Activated CD8-positive, alpha-beta memory T cell treated with anti-CD3 and anti-CD28 coated beads for 36 hours (primary cell): ENCODE measurements around the gene MGAT4A. TPM values are rescaled to one million over a fixed set of nuclear protein-coding genes. Genes with fewer than 3 reads are reported as not detected.
"Not testable (repeated sequence)": the region's sequence is repeated elsewhere in the genome, so short reads cannot be mapped to it uniquely, and the experiment has no call there.

Source experiments
- CTCF ChIA-PET: fragments of 350-600 bp; sonication (Branson Sonifier 250); formaldehyde crosslinking; loops from one replicate; lab custom pipeline; 2021; ENCODE audit warnings: antibody characterized with exemption; lab: Charles Lee
- POLR2A ChIA-PET: fragments of 350-600 bp; sonication (Branson Sonifier 250); formaldehyde crosslinking; loops from one replicate; lab custom pipeline; 2021; ENCODE audit warnings: antibody characterized with exemption; lab: Charles Lee
- total RNA-seq, 2 experiments: library from RNA; stranded (reverse); gene quantifications; one replicate each; pipeline ENCODE4 v1.2.3, GENCODE V29; 2021

The MGAT4A gene
- total RNA-seq, 2 experiments from 2014 or later, result 45.2 to 48.7 TPM

DNA sequence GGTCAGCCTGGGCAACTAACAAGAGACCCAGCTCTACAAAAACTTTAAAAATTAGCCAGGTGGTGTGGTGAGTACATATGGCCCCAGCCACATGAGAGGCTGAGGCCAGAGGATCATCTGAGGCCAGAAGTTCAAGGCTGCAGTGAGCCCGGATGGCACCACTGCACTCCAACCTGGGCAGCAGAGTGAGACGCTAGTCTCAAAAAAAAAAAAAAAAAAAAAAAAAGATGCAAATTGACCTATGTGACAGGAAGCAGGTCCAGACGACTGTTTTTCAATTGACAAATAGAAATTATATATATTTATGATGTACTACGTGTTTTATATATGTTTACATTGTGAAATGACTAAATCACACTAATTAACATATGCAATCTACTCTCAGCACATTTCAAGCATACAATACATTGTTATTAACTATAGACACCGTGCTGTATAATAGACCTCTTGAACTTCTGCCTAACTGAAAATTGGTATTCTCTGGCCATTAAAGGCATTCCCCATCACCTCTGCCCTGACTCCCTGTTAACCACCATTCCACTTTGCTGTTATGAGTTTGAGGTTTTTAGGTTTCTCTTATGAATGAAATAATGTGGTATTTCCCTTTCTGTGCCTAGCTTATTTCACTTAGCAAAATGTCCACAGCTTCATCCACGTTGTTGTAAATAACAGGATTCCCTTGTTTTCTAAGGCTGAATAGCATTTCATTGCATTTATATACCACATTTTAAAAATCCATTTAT lies 32.4 kb upstream of the MGAT4A start:
- ChIA-PET CTCF (no interaction called here), POLR2A (no interaction called here)

DNA sequence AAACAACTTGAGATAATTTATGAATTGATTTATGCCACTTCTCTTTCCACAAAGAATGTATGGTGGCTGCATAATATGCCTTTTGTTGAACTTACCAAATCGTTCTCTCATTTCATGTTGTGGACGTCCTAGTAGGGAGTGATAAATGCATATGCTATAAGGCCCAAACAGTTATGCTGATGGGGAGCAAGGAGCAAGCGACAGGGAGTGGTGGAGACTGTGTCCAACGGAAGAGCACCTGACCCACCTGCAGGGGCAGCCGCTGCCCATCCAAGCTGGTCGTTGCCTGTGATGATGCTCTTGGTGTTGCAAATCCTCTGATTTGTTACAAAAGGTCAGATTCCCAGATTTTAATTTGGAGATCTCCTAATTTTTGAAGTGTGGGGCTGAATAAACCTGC lies 31.0 kb upstream of the MGAT4A start:
- POLR2A ChIA-PET, result no interaction called here
- CTCF ChIA-PET, result no interaction called here

DNA sequence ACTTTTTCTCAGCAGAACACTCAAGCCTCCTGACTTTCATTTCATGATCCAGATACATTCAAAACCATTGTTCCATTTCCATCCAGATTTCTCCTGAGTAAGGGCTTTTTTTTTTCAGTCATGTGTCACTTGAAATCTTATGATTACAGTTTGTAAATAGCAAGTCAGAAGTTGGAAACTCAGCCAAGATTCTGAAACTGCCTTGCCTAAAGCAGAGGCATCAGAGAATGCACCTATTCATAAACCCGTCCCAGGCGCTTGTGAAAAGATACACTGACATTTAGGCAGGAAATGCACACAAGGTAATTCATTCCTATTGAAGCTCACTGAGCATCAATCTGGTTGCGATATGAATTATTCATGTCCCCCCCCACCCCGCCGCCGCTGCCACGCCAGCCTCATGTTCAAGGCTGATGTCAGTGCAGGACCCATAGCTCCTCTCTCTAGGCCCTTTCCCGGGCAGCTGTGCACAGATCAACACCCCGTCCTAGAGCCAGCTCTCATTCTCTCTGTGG lies 30.4 kb upstream of the MGAT4A start:
- CTCF ChIA-PET, result no interaction called here
- POLR2A ChIA-PET, result no interaction called here

DNA sequence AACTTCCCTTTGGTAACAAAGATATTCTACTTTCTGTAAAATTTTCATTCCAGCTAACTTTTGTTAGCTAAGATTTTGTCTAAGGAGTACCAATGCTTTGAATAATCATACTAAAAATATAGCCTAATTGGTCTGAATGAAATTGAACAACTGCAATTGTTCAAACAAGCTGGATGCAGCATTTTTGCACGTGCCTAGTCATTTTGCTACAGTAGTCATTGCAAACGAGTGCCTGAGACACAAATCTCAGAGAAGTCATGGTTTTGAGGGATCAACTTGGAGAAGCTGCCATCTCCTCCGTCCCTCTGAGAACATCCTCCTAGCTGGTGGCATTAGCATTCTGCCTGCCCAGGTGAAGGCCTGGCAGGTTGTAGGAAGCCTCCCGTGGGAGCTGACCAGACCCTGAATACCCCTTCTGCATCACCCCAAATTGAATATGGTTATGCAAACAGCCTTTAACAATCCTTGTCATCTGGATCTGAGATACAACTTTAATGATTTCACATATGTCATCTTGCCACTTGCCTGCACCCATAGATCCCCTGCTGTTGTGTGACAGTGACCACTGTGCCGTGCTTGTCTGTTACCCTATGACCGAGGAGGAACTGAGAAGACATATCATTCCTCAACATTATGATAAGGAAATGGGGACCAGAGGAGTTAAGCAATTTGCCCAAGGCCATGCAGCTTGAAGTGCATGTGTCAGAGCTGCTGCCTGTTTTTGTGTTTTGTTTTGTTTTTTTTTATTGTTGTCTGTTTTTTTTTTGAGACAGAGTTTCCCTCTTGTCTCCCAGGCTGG lies 29.1 kb upstream of the MGAT4A start:
- POLR2A ChIA-PET, result interaction anchor here (0.7 to 1.1 kb wide), 2 partner anchors 8 to 12 kb away, joined by 3 to 6 read pairs; no protein-coding TSS in a partner anchor
- CTCF ChIA-PET, result no interaction called here

DNA sequence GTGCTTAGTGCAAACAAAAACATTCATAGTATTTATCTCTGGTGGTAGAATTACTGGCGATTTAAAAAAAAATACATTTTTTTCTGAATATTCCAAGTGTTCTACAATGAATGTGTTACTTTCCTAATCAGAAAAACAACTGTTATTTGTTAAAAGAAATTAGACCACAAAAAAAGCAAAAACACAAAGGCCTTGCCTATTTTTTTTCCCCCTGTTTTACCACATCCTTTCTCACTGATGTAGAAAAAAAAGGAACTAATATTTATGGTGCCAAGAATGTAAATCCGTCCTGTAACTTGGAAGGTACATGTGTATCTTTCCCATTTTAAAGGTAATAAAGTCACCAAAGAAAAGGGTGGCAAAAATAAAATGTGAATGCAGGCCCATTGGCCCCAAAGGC lies 28.4 kb upstream of the MGAT4A start:
- ChIA-PET POLR2A (interaction anchor here (1.1 kb wide), 1 partner anchor 9 kb away, joined by 3 read pairs; no protein-coding TSS in a partner anchor), CTCF (no interaction called here)

DNA sequence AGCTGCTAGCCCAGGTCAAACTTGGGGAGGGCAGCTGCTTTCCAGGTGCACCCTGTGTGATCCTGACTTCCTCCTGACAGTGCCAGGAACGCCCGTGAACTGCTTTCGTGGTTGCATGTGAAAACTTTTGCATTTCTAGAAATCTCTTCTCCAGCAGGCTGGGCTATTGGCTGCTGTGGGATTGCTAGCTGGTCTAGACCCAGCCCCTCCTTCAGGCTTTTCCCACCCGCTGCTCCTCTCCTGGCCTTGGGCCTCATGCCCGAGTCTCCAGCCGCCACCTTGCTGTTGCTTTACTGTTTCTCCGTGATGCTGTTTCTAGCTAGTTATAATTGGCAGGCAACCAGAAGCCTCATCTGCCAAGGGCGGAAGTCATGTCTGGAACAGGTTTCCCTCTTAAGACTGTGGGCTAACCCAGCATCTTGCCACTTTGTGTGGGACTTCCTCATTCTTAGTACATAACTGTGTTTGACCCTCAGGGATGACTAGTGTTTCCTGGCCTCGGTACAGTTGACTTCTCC lies 27.0 kb upstream of the MGAT4A start:
- ChIA-PET POLR2A (interaction anchor here (0.8 to 1.0 kb wide), 3 partner anchors 13 to 20 kb away, joined by 3 to 5 read pairs (median 4); no protein-coding TSS in a partner anchor), CTCF (no interaction called here)

DNA sequence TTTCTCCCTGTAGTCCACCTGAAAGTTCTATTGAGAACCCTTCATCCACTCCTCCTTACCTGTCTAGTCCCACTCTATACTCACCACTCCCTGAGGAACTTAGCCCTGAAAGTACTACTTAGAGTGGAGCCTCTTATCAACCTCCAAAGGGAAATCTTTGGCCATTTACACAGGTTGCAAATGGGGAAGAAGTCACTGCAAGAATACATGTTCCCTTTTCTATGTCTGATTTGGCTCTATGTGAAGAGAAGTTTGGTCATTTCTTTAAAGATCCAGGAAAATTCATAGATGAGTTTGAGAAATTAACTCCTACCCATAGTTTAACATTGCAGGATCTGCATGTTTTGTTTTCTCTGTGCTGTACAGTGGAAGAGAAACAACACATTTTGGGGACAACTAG lies 22.9 kb upstream of the MGAT4A start:
- ChIA-PET POLR2A (no interaction called here), CTCF (interaction anchor here (1.7 kb wide), 1 partner anchor 14 kb away, joined by 3 read pairs; no protein-coding TSS in a partner anchor)

DNA sequence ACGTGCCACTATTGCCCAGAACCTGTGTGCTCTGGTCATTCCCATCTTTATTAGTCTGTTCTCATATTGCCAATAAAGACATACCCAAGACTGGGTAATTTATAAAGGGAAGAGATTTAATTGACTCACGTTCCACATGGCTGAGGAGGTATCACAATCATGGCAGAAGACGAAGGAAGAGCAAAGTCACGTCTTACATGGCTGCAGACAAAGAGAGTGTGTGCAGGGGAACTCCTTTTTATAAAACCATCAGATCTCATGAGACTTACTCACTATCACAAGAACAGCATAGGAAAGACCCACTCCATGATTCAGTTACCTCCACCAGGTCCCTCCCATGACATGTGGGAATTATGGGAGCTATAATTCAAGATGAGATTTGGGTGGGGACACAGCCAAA lies 21.8 kb upstream of the MGAT4A start:
- CTCF ChIA-PET, result interaction anchor here (1.7 kb wide), 1 partner anchor 15 kb away, joined by 3 read pairs; no protein-coding TSS in a partner anchor
- POLR2A ChIA-PET, result not testable (repeated sequence)

DNA sequence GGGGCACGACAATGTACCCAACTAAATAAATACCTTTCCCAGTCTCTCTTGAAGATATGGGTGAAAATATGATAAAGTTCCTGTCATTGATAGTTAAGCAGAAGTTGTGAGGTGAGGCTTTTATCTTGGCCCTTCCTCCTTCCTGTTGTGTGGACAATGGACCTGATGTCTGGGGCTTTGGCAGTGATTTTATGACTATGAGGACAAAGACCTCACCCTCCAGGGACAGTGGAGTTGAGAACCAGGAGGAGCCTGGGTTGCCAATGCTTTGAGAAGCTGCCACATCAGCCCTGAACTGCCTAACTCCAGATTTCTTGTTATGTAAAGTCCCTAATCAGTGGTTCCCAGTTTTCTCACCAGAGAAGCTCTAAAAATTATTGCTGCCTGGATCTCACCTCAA lies 20.8 kb upstream of the MGAT4A start:
- ChIA-PET POLR2A (no interaction called here), CTCF (no interaction called here)

DNA sequence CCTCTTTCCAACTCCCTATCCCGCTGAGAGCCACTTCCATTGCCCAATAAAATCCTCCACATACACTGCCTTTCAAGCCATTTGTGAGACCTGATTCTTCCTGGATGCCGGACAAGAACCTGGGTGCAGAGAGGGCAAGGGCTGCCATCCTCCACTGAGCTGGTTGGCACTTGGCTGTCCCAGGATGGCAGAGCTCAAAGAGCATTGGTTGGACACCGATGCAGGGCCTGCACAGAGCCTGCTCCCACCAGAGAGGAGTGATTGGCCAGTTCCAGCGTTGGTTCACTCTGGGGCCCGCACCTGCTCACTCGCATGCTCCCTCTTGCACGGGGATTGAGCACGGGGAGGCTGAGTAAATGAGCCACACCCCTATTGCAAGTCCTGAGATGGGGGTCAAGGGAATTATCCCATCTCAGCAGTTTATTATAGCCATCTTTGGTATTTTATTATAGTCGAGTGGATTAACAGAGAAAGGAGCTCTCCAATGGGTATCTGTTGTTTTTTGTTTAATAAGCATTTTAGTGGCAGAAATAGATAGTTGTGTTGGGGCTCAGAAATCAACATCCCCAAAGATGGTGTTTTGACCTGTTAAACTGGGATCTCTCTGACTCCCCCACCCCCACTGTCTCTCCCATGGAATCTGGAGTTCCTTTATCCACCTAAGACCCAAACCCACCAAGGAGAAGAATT lies 19.8 kb upstream of the MGAT4A start:
- CTCF ChIA-PET, result no interaction called here
- POLR2A ChIA-PET, result no interaction called here

DNA sequence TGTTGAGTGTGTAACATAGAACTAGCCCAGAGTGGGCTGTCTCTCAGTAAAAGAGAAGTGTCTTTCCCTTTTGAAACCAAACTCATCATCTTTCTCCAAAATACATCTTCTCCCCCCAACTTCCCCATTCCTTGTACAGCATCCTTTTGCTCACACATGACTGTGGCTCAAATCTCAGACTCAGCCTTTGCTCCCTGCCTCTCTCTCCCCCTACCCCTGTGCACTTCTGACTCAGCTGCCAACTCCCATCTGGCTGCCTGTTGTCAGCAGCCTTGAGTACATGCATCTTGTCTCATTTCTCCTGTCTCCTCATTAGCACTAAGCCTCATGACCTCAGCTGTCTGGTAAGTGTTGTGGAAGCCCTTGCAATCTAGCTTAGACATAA lies 18.1 kb upstream of the MGAT4A start:
- POLR2A ChIA-PET, result no interaction called here

DNA sequence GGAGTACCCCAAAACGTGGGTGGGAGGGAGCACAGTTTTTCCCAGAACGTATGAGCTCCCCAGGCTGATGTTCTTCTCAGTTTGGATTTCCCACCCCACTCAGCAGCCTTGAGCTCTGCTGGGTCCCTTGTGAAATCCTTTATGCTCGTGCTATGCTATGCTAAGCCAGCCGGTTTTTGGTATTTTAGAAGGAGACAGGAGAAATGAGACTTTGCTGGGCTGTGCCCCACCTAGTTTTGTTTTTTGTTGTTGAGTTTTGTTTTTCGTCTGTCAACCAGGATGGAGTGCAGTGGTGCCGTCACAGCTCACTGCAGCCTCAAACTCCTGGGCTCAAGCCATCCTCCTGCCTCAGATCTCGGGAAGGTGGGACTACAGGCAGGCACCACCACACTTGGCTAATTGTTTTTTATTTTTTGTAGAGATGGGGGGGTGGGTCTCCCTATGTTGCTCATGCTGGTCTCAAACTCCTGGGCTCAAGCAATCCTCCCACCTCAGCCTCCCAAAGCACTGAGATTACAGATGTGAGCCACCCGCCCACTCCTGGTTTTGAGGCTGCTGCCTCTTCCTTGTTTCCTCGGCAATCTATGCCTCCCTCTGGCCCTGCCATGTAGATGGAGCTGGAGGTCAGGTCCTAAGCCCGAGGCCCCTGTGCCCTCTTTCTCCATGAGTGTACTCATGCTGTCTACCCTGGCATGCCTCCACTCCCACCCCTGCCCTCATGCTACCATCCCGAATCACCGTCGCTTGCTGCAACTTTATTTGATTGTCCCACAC lies 17.5 kb upstream of the MGAT4A start:
- ChIA-PET CTCF (interaction anchor here (0.6 kb wide), 1 partner anchor 300 kb away, joined by 3 read pairs; no protein-coding TSS in a partner anchor), POLR2A (no interaction called here)

More for the DNA sequence above, 18.1 kb upstream of the MGAT4A start:
- CTCF ChIA-PET, result no interaction called here

DNA sequence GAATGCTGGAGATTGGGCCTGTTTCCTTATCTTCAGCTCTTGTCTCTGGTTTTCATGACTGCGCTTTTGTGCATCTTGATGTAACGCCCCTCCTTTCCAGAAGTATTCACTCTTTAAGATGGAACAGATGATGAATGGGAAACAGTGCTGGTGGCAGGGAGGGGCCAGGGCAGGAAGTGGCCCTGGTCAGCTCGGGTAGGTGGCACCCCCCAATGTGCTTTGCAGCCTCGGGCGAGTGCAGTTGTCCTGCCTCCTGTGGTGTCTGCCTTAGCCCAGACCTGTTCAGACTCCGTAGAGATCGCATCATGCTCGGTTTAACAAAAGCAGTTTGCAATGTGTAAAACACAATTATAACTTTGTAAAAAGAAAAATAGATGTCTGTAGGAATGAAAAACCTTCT lies 17.0 kb upstream of the MGAT4A start:
- CTCF ChIA-PET, result interaction anchor here (0.6 kb wide), 1 partner anchor 300 kb away, joined by 3 read pairs; no protein-coding TSS in a partner anchor
- POLR2A ChIA-PET, result interaction anchor here (1.2 kb wide), 1 partner anchor 16 kb away, joined by 3 read pairs; no protein-coding TSS in a partner anchor

DNA sequence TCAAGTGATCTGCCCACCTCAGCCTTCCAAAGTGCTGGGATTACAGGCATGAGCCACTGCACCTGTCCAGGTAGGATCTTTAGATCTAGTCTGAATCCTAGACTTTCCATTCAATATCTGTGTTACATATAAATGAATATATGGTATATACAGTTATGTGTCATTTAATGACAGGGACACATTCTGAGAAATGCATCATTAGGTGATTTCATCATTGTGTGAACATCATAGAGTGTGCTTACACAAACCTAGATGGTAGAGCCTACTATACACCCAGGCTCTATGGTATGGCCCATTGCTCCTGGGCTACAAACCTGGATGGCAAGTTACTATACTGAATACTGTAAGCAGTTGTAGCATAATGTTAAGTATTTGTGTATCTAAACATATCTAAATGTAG lies 15.5 kb upstream of the MGAT4A start:
- ChIA-PET POLR2A (no interaction called here), CTCF (no interaction called here)

DNA sequence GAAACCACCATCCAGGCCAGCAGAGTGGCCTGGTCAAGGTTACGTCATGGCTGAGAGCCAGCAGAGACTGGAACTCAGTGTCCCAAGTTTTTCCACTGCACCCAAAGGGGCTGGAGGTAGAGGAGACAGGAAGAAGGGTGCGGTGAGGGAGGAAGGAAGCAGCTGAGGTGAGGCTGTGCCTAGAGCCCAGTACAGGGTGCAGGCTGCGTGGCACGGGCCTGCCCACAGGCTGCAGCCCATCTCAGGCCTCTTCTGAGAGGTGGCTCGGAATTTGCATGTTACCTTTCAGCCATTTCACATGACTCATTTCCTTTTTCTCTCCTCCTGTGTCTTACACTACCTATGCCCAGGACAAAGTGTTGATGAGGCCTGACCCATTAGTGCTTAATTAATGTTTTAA lies 13.7 kb upstream of the MGAT4A start:
- CTCF ChIA-PET, result interaction anchor here (1.8 kb wide), 1 partner anchor 27 kb away, joined by 5 read pairs; no protein-coding TSS in a partner anchor

DNA sequence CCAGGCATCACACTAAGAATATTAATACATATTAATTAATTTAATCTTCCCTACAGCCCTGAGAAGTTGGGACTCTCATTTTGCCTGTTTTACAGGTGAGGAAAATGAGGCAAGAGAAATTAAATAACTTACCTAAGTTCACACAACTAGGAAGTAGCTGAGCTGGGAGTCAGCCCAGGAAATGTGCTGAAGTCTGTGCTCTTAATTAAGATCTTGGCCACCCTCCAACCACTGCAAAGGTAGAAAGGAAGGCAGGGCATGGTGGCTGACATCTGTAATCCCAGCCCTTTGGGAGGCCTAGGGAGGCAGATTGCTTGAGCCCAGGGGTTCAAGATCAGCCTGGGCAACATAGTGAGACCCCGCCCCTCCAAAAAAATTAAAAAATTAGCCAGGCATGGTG lies 12.9 kb upstream of the MGAT4A start:
- ChIA-PET POLR2A (no interaction called here), CTCF (interaction anchor here (0.9 kb wide), 1 partner anchor 93 kb away, joined by 5 read pairs; no protein-coding TSS in a partner anchor)

More for the DNA sequence above, 13.7 kb upstream of the MGAT4A start:
- POLR2A ChIA-PET, result no interaction called here

DNA sequence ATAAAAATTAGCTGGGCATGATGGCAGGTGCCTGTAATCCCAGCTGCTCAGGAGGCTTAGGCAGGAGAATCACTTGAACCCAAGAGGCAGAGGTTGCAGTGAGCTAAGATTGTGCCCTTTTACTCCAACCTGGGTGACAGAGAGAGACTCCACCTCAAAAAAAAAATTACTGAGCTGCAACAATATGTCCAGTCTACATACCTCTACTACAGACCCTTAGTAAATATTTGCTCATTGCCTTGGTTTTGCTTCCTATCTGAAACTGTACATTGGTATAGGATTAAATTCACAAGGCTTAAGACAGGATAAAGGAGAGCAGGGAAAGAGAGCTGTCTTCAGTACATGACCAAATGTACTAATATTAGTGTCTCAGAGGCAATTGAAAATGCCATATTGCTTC lies 8.1 kb upstream of the MGAT4A start:
- POLR2A ChIA-PET, result no interaction called here
- CTCF ChIA-PET, result interaction anchor here (0.6 to 1.4 kb wide), 2 partner anchors 8 to 90 kb away, joined by 3 to 5 read pairs; no protein-coding TSS in a partner anchor

DNA sequence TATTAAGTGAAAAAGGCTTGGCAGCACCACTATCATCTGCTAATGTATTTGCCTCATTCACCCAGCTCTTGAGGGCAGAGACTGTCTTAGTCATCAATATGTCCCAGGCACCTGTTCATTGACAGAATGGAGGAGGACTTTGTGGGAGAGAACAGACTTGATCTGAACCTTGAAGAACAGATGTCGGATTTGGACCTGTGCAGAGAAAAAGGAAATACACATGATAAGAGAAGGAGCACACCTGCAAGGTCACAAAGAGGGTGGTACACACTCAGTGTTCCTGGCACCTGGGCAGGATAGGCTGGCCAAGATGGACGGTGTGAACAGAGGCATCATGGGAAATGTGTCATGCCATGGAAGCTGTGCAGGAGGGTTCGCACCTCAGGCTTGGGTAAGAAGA lies 7.4 kb upstream of the MGAT4A start:
- ChIA-PET CTCF (interaction anchor here (0.6 to 1.4 kb wide), 3 partner anchors 9 to 89 kb away, joined by 3 to 5 read pairs (median 3); no protein-coding TSS in a partner anchor), POLR2A (interaction anchor here (1.1 kb wide), 1 partner anchor 20 kb away, joined by 4 read pairs; no protein-coding TSS in a partner anchor)
